GM12873 (cell line): Measurements from ENCODE around the gene CDH23.

ENCODE experiments used
- TF ChIP-seq, protein P1 (sequence below): IDR thresholded peaks from 2 replicates; pipeline ENCODE4 v1.5.1; 2012; ENCODE audit warnings: low read depth, mild to moderate bottlenecking, moderate library complexity, low read length, control low read depth; ENCODE audit not compliant: insufficient read depth; ENCODE audit errors: missing control alignments

Gene CDH23

DNA sequence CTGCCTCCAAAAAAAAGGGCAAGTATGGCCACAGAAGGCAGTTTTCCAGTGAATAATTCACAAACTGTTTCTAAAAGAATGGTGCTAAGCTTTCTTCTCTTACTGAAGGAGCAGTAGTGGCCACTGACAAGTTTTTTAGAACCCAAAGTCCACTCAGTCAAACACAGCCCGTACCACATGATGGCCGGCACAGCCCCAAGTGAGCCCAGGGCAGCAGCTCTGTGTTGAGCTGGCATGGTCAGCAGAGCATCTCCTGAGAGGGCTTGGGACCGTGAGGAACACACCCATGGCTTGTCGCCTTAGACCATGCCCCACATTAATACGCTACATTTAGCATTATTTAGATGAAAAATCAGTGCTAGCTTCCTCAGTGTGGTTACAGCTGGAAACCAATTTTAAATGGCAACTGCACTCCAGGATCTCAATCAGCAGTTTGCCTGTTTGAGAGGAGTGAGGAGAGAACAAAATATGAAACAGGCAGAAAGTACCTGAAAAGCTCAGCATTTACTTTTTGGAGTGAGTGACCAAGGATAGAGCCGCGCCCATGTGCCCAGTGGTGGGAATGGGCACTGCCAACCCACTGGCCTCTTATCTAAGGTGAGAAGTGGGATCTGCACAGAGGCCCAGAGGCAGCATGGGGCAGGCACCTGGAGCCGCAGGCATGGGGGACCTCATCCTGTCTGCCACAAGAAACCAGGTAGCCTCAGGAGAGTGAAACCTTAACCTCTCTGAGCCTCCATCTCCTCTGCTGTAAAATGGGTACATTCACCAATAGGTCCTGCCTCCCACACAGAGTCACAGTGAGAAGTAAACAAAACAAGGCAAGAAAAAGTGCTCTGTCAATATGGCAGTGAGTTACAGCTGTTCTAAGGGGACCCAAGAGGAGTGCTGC, 437.0 kb downstream of the CDH23 start:
- TF ChIP-seq, protein P1, sequence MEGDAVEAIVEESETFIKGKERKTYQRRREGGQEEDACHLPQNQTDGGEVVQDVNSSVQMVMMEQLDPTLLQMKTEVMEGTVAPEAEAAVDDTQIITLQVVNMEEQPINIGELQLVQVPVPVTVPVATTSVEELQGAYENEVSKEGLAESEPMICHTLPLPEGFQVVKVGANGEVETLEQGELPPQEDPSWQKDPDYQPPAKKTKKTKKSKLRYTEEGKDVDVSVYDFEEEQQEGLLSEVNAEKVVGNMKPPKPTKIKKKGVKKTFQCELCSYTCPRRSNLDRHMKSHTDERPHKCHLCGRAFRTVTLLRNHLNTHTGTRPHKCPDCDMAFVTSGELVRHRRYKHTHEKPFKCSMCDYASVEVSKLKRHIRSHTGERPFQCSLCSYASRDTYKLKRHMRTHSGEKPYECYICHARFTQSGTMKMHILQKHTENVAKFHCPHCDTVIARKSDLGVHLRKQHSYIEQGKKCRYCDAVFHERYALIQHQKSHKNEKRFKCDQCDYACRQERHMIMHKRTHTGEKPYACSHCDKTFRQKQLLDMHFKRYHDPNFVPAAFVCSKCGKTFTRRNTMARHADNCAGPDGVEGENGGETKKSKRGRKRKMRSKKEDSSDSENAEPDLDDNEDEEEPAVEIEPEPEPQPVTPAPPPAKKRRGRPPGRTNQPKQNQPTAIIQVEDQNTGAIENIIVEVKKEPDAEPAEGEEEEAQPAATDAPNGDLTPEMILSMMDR = no peak

DNA sequence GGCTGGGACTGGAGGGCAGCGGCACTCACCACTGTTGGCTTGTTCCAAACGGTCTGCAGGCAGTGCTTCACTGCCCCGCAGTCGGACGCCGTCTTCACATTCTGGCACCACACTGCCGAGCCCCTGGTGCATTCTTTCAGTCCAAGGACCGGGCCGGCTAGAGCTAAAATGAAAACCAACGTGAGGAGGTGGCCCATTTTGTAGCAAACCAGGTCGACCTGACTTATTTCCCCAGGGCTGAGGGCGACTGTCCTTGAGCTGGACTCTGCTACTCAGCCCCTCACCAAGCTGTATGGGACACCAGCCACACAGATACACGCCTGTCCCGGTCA, 437.6 kb downstream of the CDH23 start:
- TF ChIP-seq, protein P1 = no peak

DNA sequence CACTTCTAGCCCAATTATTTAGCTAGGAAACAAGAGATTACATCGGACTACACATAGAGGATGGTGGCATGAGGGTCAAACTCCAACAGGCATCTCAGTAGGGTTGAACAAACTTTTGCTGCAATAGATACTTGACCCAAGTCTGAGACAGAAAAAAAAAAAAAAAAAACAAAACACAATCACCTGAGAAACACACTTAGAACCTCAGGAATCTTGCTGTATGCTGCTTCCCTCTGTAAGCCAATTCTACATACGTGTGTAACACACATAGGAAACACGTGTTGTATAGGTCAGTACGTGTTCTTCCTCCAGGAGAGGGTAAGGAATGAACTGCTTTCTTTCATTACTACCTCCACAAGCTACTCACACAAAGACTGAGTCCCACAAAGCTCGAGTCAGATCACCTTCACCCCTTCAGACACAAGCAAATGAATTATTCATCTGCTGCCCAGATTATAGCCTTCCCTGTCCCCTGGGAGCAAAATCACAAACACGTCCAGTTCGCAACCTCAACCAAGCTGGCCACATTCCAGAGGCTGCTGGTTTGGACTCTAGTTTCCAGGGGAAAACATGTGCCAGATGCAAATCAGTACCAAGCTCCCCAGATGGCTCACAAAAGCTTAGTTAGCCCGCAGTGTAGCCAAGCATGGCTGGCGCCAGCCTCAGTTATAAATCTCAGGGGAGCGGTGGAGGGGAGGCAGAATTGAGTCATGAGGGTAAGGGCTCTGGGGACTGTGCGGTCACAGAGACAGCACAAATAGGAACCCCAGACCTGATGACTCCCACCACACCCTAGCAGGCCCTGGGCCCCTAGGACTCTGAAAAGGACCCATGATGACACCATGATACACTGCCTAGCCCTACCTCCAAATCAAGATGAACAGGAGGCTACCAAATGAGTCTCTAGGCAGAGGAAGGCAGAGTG, 439.2 kb downstream of the CDH23 start:
- TF ChIP-seq, protein P1 = no peak

DNA sequence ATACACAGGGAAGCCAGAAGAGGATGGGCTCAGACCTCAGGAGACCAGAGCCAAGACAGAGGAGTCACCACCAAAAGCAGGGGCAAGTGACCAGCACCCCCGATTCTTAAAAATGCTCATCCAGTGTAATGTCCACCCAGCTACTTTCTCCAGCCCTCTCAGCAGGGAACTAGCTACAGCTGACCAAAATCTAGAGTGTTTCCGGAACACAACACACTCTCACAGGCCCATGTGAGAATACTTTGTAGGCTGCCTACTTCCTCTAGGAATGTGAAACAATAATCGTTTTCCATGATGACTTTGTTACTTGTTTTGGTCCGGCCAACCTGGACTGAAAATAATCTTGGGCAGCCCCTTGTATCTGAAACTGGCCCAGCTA, 439.9 kb downstream of the CDH23 start:
- TF ChIP-seq, protein P1 = no peak

DNA sequence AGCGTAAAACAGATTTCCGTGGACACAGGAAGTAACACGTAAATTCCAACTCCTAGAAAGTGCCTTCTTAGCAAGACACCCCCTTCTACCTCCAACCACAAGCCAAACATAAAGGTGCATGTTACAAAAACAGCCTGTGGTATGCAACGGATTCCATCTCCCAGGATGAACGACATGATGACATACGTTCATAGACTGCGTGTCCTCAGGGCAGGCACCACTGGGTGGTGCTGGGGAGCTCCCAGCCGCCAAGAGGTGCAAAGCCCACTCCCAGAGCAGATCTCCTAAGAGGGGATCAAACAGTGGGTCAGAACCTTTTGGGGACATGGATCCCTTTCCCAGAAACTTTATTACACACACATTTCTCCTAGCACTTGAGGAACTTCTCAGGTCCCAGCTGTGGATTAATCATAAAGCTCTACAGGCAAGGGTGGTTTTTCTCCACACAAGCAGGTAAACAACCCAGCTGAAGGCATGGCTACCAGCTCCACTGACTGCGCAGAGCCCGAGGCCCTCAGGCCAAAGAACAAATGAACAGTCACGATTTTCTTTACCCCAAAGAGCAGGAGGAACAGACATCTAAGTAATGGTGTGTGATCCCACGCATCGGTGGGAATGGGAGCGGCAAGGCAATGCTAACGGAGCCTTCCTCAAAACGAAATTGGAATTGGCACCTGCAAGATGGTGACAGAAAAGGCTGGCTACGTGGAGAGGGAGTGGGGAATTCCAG, 440.5 kb downstream of the CDH23 start:
- TF ChIP-seq, protein P1 = peak; percentile 52

DNA sequence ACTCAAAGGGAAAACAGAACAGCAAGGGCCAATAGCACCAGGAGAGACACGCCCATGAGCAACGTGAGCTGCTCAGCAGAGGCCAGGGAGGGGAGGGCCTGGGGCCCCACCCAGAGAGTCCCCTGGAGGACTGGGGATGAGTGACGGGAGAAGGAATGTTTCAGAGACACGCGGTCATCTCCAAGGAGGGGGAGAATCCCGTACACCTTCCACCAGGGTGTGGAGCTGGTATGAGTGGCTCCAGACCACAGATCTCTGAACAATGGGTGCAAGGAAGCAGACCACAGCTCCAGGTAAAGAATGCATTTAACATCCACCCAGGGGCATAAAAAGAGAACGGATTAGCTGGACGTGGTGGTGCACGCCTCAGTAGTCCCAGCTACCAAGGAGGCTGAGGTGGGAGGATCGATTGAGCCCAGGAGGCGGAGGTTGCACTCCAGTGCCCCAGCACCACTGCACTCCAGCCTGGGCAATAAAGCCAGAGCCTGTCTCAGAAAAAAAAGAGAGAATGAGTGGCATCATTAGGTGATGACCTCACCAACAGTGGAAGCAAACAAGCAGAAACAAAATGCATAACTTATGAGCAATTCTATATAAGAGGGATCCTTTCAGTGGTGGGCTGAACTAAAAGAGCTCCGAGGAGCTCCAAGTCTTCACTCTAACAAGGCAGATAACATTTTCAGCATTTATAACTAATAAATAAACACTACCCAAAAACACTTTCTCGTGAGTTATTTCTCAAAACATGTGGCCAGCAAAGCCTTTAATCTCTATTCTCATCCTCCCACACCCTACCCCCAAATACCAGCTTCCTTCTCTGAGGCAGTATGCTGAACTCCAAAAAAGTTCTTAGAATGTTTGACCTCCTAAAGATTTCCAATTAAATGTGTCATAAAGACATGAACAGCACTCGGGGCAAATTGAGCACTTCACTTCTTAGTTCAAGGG, 441.8 kb downstream of the CDH23 start:
- TF ChIP-seq, protein P1 = no peak
